ENCODE data around the gene PRDM2.
A peak's percentile ranks its signal among the peaks of the same experiment; 100 is the strongest.

Gene PRDM2

DNA sequence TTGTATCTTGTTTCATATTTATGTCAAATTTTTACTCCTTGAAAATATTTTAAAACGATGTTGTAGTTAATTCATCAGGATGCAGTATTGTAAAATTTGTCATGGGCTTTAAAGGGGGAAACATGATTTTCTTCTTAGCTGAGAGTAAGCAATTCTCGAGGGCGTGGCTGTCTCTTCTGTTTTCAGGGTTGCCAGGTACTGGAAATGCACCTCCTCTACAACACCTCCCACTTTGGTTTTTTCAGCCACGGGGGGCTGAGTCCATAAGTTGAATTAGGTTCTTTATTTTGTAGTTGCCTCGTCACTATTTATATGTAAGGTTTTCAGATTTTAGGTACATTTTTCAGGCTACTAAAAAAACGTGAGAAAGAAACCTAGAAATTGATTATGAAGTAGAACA is 64.0 kb downstream of the PRDM2 start:
- H3K4me3 ChIP-seq (ENCODE audit: low read length), result no peak overlapping the region
- DNase-seq (ENCODE audit: low read depth), result no peak
- TF ChIP-seq, protein P1, sequence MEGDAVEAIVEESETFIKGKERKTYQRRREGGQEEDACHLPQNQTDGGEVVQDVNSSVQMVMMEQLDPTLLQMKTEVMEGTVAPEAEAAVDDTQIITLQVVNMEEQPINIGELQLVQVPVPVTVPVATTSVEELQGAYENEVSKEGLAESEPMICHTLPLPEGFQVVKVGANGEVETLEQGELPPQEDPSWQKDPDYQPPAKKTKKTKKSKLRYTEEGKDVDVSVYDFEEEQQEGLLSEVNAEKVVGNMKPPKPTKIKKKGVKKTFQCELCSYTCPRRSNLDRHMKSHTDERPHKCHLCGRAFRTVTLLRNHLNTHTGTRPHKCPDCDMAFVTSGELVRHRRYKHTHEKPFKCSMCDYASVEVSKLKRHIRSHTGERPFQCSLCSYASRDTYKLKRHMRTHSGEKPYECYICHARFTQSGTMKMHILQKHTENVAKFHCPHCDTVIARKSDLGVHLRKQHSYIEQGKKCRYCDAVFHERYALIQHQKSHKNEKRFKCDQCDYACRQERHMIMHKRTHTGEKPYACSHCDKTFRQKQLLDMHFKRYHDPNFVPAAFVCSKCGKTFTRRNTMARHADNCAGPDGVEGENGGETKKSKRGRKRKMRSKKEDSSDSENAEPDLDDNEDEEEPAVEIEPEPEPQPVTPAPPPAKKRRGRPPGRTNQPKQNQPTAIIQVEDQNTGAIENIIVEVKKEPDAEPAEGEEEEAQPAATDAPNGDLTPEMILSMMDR (conservative IDR thresholded peaks at IDR 0.05; ENCODE audit: low read length), result no peak

DNA sequence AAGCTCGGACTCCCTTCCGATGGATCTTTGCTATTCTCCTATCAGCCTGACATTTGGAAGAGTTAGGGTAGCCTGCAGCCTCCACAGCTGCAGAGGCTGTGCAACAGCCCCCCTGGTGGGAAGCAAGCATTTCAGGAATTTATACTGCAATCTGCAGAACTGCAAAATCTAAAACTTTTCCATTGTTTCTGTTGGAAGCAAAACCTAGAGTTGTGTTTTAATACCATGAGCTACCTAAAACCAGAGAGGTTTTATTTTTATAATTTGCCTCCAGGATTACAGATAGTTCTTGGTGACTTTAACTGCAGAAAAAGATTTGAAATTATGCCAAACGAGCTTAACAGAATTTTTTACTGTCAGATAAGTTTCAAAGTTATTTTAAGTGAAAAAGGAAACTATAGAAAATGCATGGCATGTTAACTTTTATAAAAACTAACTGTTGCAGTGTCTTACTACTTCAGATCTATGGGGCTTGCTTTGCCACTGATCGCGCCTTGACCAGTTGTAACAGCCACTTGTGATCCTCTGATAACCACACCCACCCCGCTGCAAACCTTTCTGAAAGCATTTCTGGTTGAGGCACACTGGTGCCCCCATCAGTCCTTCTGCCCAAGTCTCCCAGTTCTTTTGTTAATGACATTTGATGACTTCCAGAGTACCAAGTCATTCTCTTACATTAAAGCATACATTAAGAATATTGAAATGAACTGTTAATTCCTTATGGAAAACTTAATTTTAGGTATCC is 64.8 kb downstream of the PRDM2 start:
- H3K4me3 ChIP-seq (ENCODE audit: low read length), result no peak overlapping the region
- DNase-seq (ENCODE audit: low read depth), result peak; percentile 41
- TF ChIP-seq, protein P1 (conservative IDR thresholded peaks at IDR 0.05; ENCODE audit: low read length), result peak; percentile 16; the same call in 1 of the 2 replicates

DNA sequence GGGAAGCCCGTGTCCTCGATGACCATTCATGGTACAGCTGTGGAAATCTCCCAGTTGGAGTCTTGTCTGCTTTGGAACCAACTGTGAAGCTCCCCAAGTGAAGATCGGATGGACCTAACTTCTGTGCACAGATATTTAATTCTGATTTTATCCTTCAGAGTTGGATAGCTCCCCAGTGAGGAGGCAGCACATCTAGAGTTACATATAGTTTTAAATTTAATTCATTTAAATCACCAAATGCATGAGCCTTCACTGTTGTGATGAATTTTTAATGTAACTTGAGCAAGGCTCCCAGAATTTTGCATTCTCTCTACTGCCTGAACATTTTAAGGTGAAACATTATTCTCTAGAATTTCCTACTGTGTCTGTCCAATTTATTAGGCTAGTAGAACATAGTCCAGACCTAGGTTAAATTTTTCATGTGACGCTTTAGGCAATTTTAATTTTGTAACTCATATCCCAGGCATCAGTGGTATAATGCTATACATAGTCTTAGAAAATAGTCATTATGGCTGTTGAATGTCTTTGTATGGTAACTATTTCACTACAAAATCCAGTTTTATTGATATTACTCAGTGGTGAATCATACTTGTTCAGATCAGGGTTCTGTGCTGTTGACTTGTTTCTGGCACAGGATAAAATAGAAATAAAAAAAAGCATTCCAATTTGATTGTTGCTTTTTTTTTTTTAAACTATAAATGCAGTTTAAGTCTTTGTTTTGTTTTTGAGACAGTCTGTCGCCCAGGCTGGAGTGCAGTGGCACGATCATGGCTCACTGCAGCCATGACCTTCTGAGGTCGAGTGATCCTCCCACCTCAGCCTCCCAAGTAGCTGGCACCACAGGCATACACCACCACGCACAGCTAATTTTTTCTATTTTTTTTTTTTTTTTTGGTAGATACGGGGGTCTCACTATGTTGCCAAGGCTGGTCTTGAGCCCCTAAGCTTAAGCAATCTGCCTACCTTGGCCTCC is 66.9 kb downstream of the PRDM2 start:
- DNase-seq (ENCODE audit: low read depth), result peak; percentile 74
- no peak overlapping the region for H3K4me3 ChIP-seq (ENCODE audit: low read length)
- TF ChIP-seq, protein P1 (conservative IDR thresholded peaks at IDR 0.05; ENCODE audit: low read length), result no peak

DNA sequence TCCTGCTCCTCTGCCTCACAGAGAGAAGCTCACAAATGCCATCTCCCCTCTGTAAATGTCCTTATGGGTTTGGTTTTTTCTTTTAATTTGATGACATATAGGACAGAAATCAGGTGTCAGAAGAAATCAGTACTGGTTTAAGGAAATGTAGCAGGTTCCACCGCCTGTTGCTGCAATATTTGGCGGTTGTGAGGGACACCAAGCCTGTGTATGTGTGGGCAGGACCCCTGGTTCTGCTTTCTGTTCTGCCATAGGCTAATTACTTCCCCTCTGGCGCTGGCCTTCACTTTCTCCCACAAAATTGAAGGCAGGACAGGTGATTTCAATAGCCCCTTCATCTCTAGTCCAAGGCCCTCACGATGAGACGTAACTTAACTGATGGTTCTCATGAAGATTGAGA is 69.2 kb downstream of the PRDM2 start:
- DNase-seq (ENCODE audit: low read depth), result no peak
- no peak overlapping the region for H3K4me3 ChIP-seq (ENCODE audit: low read length)
- TF ChIP-seq, protein P1 (conservative IDR thresholded peaks at IDR 0.05; ENCODE audit: low read length), result no peak

DNA sequence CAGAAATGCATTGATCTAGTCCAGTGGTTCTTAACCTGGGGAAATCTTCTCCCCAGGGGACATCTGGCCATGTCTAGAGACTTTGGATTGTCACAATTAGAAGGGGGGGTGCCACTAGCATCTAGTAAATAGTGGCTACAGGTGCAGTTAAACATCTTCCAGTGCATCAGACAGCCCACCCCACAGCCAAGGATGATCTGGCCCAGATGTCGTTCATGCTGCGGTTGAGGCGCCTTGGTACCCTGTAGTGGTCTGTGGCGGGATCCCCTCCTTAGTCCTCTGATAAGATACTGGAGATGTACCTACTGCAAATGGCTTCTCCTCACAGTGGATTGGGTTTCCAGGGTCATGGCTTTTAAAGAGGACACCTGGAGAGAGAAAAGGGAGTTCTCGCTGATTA is 69.8 kb downstream of the PRDM2 start:
- DNase-seq (ENCODE audit: low read depth), result no peak

DNA sequence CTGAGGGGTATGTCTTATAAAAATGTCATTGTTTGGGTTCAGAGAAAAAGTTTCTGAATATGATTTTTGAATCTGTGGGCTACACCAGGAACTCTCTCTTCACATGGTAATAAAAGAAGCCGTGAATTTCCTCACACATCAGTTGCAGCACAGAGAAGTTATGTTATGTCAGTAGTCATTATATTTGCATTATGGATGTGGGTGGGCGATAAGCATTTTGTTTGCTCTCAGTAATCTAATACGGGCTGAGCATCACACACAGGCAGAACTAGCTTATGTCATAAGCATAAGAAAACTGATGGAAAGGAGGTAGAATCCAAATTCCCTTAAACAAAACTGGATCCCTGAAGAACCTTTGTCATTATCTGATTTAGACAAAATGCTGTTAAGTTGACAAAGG is 70.8 kb downstream of the PRDM2 start:
- TF ChIP-seq, protein P1 (conservative IDR thresholded peaks at IDR 0.05; ENCODE audit: low read length), result no peak
- no peak for DNase-seq (ENCODE audit: low read depth)

More for the DNA sequence above, 69.8 kb downstream of the PRDM2 start:
- no peak overlapping the region for H3K4me3 ChIP-seq (ENCODE audit: low read length)
- TF ChIP-seq, protein P1 (conservative IDR thresholded peaks at IDR 0.05; ENCODE audit: low read length), result no peak

More for the DNA sequence above, 70.8 kb downstream of the PRDM2 start:
- no peak overlapping the region for H3K4me3 ChIP-seq (ENCODE audit: low read length)

Measured in AG10803 (cell line).